Stimulated activated CD4-positive, alpha-beta T cell treated with anti-CD3 and anti-CD28 coated beads, Interleukin-4, amount 100 ng/mL, for 48 hours (primary cell): ENCODE results near the gene MED29.

ENCODE experiments used
- DNase-seq, 2 donors: peaks; one replicate each; pipeline ENCODE4 v3.0.0-alpha.2; 2020; ENCODE audit warnings: low read depth in 2 of 2

The MED29 gene

DNA sequence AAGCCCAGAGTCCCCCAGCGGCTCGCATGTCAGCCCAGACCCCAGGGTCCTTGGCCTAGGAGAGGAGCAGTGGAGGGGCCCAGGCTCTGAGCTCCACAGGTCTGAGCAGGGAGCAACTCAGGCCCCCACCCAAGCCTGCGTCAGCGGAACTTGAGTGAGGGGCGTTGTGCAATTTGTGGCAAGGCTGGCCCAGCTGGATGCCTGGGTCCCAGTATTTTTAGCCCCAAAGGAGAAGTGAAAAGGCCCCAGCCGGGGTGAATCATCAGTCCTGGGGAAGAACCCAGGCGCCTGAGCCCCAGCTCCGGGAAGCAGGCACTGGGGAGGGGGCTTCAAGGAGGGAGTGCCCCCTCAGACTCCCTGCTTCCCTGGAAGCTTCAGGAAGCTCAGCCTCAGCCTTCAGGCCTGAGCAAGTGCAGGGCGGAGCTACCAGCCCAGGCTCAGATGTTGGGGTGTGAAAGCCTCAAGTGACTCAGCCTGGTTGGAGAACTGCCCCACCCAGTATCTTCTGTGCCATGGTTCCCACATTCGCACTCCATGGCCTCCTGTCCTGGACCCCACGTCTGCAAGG, 7.2 kb downstream of the MED29 start:
- peak in 1 of 2 donors; percentile 64 for DNase-seq

DNA sequence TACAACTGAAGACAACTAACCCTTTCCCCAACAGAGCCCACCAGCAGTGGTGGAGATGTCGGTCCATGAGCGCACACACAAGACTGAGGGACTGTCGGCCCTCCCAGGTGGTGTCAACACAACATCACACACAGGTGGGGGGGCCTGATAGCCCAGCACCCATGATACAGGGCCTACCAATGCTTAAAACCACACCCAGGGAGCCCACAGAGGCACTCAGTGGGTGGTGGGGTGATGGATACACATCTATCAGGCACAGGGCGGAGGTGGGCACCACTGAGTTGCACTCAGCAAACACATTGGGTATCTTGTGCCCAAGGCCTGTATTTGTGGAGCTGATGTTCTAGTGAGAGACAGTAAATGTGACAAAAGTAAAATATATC, 8.5 kb downstream of the MED29 start:
- DNase-seq = no peak

DNA sequence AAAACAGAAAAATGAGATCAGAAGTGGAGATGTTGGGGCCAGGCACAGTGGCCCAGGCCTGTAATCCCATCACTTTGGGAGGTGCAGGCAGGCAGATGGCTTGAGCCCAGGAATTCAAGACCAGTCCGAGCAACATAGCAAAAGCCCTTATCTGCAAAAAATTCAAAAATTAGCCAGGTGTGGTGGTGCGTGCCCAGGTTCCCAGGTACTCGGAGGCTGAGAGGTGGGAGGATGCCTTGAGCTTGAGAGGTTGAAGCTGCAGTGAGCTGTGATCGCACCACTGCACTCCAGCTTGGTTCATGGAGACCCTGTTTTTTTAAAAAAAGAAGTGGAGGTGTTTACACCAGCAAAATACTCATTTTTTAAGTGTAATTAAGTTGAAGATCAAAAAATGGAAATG, 8.9 kb downstream of the MED29 start:
- DNase-seq = no peak

DNA sequence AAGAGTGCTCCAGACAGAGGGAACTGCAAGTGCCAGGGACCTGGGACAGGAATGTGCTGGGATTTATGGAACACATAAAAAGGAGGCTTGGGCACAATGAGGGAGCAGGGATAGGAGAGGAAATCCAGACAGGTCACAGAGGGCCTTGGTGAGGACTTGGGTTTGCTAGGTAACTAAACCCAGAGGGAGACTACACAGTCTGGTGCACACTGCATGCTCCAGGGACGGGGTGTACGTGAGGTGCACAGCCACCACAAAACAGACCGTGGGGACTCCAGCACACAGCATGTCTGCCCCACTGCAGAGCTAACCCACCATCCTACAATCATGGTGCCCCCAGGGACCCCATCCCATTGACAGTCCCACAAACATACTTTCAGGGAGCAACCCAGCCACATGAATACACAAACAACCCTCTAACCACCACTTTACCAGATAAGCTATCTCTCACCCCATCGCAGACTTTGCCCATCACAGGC, 9.9 kb downstream of the MED29 start:
- DNase-seq = no peak

DNA sequence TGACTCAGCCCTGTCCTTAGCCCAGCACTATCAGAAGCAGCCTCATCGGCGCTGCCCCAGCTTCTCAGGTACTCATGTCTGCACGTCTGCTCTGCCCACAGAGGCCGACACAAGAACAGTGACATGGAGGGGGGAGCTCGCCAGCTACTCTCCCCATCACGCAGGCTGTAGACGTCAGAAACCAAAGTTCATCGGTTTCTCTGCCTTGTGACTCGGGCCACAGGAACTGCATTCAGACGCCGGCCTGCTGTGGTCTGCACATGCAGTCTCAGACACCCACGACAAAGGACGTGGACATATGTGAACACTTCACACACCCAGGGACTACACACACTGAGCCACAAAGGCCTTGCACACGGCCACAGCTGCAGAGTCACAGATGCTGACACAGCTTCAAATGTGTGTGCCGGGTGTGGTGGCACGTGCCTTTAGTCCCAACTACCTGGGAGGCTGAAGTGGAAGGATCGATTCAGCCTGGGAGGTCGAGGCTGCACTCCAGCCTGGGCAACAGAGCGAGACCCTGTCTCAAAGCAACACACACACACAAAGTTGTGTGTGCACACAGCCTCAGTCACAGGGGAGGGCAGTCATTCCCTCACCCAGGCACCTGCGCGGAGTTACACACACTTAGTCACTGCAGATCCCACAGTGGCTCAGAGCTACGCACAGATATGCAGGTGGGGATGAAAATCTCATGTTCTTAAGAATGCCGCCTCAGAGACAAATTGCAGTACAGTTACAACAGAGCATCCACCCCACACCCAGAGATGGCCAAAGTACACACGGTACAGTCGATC, 10.6 kb downstream of the MED29 start:
- peak; percentile 69 to 81 for DNase-seq

DNA sequence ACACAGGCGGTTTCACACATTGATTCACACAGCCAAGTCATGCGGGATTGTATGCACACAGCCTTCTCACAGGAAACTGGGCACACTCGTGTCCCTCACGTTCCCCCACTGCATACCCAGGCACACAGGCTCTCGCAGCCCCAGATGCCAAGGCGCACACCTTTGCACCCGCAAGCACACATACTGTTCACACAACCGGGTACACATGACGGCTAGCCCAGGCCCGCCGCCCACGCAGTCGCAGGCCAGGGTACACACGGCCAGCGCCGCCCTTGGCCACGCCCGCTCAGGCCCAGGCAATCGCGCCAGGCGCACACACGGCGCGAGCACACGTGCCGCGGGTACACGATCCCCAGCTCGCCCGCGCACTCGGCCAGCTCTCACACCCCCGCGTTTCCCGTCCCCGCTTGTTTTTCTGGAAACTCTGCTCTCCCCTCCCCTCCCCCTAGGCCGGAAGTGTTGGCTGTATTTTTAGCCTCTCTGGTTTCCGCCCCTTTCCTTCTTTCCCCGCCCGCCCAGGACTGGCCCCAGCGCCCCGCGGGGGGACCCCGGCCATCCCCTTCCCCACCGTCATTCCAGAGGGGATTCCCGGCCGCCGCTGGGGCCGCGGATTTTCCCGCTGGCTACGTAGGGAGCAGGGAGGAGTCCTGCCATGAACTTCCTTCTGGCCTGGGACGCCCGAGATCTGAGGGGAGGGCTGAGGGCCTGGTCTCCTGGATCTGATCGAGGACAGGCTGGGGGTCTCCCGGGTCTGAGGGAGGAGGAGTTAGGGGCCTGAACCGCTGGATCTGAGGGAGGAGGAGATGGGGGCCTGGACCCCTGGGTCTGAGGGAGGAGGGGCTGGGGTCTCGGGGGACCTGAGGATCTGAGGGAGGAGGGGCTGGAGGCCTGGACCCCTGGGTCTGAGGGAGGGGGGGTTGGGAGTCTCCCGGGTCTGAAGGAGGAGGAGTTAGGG, 11.4 kb downstream of the MED29 start:
- DNase-seq = peak; percentile 75 to 87

DNA sequence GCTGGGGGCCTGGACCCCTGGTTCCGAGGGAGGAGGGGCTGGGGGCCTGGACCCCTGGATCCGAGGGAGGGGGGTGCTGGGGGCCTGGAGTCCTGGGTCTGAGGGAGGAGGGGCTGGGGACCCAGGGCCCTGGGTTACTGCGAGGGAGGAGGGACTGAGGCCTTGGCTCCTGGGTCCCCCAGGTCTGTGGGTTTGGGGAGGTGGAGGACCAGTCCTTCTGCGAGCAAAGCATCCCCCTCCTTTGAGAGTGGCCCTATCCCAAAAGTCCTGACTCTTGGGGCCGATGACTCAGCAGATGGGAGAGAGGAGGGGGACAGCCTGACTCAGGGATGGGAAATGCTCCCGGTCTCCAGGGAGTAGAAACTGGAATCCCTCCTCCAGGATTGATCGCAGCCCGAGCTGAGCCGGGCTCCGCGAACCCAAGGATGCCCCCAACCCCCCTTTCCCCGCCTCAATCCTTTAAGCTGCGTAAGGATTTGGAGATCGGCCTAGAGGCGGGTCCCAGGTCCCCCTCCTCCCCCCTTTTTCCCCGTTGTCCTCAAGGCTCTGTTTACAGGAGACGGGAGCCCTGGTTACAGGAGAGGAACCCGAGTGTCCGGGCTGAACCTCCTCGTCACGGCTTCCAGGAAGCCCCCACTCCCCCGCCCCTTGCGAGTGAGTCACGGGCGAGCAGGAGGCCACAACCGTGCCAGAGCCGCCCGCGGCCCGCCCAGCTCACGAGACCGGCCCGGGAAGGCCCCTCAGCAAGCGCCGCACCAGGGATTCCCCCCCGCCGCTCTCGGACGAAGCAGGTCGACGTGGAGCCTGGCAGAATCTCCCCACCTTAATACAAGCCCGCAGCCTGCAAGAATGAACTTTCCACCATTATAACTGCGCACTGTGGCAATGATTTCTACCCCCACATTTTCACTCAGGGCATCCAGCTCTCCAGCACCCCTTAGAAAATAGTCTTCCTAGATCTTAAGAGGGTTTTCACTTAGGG, 12.4 kb downstream of the MED29 start:
- DNase-seq = peak; percentile 92 to 96

DNA sequence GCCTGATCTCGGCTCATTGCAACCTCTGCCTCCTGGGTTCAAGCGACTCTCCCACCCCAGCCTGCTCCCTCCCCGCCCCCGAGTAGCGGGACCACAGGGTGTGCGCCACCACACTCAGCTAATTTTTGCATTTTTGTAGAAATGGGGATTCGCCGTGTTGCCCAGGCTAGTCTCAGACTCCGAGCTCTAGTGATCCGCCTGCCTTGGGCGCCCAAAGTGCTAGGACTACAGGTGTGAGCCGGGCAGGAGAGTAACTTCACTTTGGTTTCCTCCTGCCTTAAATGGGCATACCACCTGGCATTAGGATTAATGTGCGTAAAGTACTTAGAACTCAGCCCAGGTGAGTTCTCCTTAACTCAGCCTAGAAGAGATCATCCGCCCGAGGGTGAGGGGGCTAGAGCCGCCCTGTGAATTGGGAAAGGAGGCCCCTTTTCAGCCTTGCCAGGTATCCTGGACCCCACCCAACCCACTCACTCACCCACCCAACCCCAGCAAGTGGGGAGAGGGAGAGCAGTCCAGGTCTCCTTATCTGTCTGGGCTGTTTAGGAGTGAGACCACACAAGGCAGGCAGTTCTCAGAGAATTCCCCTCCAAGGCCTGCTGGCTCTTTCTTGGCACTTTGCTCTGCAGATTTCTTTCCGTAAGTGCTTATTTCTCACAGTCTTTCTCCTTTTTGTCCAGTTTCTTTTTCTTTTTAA, 14.2 kb downstream of the MED29 start:
- DNase-seq = no peak

DNA sequence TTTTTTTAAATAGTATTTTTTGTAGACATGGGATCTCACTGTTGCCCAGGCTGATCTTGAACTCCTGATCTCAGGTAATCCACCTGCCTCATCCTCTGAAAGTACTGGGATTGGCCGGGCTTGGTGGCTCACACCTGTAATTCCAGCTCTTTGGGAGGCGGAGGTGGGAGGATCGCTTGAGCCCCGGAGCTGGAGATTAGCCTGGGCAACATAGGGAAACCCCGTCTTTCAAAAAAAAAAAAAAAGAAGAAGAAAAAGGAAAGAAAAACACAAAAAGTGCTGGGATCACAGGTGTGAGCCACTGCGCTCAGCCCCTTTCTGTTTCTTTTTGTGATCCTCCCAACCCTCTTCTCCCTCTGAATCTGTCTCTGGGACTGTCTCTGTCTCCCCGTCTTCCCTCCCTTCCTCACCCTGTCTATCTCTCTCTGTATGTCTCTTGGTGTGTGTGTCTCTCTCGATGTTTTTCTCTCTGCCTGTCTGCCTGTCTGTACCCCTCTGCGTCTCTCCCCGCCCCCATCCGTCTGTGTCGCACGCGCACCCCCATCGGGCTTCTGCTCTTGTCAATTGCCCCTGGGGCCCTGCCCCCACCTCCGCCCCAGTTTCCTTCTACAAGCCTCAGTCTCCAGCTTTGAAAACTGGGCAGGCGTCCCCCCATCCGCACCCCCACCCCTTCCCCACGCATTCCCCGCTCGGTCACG, 14.9 kb downstream of the MED29 start:
- DNase-seq = peak; percentile 73 to 77

DNA sequence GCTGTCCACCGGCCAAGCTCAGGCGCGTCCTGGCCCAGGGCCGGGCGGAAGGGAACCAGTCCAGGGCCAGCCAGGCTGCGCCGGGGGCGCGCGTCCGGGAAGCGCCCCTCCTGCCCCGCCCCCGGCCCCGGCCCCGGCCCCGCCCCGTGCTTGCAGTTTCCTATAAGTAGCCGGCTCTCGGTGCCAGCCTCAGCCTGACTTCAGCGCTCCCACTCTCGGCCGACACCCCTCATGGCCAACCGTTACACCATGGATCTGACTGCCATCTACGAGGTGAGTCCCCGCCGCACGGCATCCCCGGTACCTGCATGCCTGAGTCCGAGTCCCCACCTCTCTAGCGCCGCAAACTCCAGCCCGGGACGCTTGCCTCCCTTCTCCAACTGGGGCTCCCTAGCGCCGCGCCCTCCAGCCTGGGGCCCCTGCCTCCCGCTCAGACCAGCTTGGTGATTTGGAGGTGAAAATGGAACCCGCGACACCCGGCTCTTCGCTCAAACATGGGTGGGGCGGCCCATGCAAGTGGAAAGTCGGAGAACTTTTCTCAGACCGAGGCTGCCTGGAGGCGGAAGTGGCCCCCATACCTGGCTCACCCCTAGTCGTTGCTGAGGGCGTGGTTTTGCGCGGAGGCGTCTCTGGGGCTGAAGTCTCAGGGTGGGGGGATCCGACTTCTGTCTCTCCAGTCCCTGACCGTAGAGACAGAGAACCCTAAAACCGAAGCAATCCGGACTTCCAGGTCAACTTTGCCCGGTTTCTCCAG, 15.7 kb downstream of the MED29 start, which contains the start of gene ZFP36:
Gene ZFP36, plus strand, starts transcription at position 192 of the 754 bp plus-strand sequence. Its CDS starts 58 bp downstream, at position 250.
- peak; percentile 78 to 88 for DNase-seq

DNA sequence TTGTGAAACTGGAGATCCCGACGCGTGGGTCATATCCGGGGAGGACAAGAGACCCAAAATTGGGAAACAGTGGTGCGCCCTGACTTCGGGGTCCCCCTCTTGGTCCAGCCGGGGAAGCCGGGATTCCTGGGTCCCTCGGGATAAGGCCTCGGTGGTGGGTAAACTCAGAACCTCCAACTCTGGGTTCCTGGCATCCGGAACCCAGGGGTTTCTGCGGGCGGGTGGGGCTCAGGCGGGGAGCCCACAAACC, 16.2 kb downstream of the MED29 start:
- no peak for DNase-seq

DNA sequence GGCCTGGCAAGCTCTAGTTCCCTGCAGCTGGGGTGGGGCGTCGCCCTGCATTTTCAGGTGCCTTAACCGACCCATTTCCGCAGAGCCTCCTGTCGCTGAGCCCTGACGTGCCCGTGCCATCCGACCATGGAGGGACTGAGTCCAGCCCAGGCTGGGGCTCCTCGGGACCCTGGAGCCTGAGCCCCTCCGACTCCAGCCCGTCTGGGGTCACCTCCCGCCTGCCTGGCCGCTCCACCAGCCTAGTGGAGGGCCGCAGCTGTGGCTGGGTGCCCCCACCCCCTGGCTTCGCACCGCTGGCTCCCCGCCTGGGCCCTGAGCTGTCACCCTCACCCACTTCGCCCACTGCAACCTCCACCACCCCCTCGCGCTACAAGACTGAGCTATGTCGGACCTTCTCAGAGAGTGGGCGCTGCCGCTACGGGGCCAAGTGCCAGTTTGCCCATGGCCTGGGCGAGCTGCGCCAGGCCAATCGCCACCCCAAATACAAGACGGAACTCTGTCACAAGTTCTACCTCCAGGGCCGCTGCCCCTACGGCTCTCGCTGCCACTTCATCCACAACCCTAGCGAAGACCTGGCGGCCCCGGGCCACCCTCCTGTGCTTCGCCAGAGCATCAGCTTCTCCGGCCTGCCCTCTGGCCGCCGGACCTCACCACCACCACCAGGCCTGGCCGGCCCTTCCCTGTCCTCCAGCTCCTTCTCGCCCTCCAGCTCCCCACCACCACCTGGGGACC, 16.6 kb downstream of the MED29 start:
- no peak for DNase-seq

DNA sequence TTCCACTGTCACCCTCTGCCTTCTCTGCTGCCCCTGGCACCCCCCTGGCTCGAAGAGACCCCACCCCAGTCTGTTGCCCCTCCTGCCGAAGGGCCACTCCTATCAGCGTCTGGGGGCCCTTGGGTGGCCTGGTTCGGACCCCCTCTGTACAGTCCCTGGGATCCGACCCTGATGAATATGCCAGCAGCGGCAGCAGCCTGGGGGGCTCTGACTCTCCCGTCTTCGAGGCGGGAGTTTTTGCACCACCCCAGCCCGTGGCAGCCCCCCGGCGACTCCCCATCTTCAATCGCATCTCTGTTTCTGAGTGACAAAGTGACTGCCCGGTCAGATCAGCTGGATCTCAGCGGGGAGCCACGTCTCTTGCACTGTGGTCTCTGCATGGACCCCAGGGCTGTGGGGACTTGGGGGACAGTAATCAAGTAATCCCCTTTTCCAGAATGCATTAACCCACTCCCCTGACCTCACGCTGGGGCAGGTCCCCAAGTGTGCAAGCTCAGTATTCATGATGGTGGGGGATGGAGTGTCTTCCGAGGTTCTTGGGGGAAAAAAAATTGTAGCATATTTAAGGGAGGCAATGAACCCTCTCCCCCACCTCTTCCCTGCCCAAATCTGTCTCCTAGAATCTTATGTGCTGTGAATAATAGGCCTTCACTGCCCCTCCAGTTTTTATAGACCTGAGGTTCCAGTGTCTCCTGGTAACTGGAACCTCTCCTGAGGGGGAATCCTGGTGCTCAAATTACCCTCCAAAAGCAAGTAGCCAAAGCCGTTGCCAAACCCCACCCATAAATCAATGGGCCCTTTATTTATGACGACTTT, 17.4 kb downstream of the MED29 start:
- DNase-seq = no peak

DNA sequence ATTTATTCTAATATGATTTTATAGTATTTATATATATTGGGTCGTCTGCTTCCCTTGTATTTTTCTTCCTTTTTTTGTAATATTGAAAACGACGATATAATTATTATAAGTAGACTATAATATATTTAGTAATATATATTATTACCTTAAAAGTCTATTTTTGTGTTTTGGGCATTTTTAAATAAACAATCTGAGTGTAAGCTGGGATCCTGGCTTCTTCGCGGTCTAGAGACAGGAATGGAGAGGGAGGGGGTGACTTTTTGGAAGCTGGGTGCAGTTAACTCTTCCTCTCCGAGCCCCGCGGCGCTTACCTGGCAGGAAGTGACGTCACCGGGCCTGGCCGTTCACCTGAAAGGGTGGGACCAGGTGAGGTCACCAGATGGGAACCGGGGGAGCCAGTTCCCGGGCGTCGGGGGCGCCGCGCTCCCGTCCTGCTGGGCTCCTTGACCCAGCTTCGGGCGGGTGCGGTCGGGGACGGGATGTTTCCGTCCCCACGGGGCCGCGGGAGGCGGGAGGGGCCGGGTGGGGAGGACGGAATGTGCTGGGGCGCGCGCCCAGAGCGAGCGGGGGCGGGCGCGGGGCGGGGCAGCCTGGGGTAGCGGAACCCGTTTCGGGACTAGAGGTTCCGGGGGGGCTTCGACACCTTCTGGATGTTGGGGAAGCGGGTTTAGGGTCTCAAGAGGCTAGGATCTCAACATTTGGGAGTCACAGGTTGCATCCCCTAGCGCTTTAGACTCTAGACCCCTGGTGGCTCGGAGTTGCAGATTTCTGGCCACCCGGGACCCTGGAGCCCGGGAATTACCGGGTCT, 18.2 kb downstream of the MED29 start:
- DNase-seq = peak; percentile 68 to 75

DNA sequence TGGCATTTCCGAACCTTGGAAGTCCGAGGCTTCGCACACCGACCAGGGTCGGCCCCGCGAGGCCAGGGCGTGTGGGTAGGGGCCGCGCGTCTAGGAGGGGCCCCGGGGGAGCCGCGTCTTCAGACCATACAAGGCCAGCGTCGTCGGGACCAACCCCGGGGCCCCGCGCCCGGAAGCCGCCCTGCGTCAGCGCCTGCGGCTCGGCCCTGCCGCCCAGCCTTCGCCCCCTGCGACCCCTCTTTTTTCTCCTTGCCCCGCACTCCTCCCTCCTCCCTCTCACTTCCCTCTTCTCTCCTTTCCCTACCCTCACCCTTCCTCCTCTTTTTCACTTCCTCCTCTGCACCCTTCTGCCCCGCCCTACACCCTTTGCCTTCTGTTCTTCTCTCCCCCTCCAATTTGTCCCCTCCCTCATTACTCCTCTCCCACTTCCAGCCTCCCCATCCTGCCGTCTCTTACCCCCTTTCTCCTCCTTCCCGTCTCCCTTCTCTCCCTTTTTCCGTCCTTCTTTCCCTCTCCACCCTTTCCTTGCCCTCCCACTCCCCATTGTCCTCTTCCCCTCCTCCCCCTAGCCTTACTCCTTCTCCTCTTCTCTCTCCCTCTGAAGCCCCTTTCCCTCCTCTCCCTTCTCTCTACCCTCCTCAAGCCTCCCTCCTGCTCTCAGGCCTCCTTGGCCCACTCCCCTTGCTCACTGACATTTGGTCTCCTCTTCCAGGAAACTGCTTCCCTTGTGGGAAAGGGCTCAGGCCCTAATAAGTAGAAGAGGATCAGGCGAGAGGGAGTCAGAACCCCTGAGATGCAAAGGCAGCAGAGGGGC, 19.0 kb downstream of the MED29 start:
- no peak for DNase-seq

DNA sequence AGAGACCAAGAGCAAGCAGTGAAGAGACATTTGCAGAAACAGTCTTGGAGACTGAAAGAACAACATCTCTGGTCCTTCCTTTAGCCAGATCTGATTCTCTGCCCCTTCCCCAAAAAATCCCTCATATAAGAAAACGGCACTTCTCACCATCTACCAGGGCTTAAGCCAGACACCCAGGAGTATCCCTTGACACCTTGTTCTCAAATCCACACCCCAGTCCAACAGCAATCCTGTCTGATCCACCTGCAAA, 19.6 kb downstream of the MED29 start:
- DNase-seq = no peak
